Airway epithelial cell (primary cell): ENCODE results near the gene ATP6V1E1. TPM values are rescaled to one million over a fixed set of nuclear protein-coding genes. Genes with fewer than 3 reads are reported as not detected.

Experiments used
- total RNA-seq: library from RNA; depleted of rRNA; stranded (reverse); fragments of >200 nt; gene quantifications from 2 replicates; pipeline ENCODE4 v1.2.3, GENCODE V29; 2015

The ATP6V1E1 gene
- 86.4 and 87.5 TPM in 2 replicates for total RNA-seq

GRCh38 chr22:17628406-17629172 is at the start of gene ATP6V1E1:
TSS of gene ATP6V1E1 (minus strand) at chr22:17628749. CDS start at chr22:17628635, 114 bp downstream.

GRCh38 chr22:17638432-17639246 is 10.1 kb upstream of the ATP6V1E1 start, which contains the start of gene BCL2L13:
TSS of gene BCL2L13 (plus strand) at chr22:17638757. CDS start at chr22:17655712, 16,955 bp downstream.

DNA sequence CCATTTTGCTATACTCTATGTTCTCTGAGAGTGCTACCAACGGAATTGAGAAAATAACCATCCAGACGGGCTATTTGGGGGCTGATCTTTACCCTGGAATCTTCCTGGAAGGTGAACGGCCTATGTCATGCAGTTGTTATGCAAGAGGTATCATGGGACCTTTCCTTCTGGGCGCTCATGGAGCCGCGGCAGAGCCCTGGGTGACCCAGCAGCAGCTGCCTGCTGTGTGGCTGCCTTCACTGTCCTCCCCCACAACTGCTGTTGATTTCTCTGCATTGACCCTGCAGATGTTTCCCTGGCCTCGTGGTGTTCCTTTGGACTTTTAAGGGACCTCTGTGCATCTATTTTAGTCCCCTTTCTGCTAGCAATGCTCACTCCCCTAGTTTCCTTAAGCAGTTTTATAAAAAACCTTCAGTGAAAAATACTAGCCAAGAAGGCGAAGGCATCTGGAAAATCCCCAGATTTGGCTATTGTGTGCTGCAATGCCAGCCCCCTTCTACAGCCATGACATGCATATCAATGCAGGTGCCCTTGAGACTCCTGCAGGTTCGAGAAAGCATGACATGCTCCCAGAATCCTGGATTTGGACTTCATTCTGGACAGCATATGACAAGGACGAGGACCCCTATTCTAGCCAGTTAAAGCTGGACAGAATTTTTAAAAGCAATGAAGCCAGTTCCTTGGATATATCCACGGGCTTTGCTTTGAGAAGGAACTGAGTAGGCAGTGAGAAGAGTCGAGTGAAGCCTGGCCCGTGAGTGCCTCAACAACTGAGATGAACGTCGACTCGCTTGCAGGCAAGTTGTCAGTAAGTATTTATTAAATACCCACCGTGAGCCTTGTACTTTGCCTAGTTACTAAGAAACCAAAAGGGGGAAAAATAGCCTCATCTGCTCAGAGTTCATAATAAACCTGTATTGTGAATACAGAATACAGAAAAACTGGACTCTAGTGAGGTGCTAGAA is 65.4 kb downstream of the ATP6V1E1 start, which contains the start of gene SLC25A18:
SLC25A18 (plus strand) TSS at position 593 of the 965 bp plus-strand sequence. CDS start 16,447 bp downstream, outside the sequence.

Other genes starting within 250 kb of the ATP6V1E1 start
- gene SLC25A18, start 65.3 kb downstream of the ATP6V1E1 start, total RNA-seq: 0.51 TPM in 1 of 2 replicates, not detected in the other
- gene BCL2L13, start 10.0 kb upstream of the ATP6V1E1 start, total RNA-seq: 36.7 and 41.6 TPM in 2 replicates
- gene BID, start 145.7 kb upstream of the ATP6V1E1 start, total RNA-seq: 28.4 and 53.2 TPM in 2 replicates